HG03064 (cell line): Measurements from ENCODE around the gene EFHB.
"Not testable (repeated sequence)": the region's sequence is repeated elsewhere in the genome, so short reads cannot be mapped to it uniquely, and the experiment has no call there.

ENCODE experiments used
- ATAC-seq: cut with Tn5 transposase; IDR thresholded peaks from one replicate; pipeline ENCODE4 v1.9.1; 2021; ENCODE audit warnings: low read depth; ENCODE audit not compliant: unreplicated experiment

Gene EFHB

DNA sequence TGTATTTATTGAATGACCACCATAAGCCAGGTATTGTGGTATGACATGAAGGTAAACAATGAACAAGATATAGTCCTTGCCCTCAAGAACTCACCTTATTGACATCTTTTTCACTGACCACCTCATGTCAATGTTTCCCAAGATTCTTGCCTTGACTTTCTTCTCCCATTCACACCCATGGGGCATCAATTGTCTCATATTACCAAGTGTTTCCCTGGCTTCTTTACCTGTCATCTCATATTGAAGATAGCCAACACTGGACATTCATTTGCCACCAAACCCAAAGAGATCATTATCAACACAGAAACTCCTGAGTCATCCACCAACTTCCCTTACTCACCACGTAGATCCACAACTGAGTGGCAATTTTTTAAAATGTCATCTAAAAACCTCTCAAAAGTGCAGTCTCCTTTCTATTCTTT lies 2.2 kb downstream of the EFHB start:
- ATAC-seq, result peak; percentile 51

DNA sequence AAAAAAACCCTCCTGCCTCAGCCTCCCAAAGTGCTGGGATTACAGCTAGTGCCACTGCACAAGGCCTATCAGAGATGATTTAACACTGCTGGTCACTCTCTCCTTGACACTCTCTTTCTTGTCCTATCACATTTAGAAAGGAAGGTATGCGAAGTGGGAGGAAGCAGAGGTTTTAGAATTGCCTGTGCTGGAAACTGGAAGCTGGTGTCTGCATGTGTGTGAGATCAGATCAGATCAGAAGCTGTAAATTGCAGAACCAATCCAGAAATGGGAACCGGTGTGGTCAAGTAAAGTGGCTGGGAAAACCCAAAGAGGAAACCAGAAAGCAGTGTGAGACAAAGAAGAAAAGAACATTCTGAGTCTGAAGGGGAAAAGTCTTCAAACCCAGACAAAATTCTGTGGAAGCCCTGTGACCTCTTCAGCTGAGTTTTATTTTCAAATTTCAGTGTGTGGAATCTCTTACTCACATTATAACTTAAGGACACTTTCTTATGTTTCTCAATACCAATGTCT lies 2.8 kb downstream of the EFHB start:
- peak; percentile 74 for ATAC-seq

DNA sequence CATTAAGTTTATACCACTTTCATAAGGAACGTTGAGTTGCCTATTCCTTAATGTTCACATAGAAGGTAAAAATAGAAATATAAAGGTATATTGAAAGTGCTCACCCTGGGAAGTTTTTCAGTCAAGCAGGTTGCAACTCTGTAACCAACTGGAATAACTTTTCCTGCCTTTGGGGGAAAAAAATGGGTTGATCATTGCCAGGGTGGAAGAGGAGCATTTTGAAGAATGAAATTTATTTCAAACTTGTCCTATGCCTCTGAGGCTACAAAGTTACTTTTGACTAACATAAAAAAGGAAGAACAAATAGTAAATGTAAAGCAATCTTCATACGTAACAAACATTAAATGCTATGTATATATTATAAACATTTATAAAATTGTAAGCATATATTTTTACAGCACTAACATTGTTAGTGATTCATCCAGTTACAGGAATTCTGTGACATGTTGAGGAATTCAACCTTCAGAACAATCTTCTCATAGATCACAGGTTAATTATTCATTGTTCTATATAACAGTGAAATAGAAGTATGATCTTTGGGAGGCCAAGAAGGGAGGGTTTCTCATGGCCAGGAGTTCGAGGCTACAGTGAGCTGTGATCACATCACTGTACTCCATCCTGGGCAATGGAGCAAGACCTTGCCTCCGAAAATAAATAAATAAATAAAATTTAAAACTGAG lies 13.5 kb downstream of the EFHB start:
- ATAC-seq, result no peak

DNA sequence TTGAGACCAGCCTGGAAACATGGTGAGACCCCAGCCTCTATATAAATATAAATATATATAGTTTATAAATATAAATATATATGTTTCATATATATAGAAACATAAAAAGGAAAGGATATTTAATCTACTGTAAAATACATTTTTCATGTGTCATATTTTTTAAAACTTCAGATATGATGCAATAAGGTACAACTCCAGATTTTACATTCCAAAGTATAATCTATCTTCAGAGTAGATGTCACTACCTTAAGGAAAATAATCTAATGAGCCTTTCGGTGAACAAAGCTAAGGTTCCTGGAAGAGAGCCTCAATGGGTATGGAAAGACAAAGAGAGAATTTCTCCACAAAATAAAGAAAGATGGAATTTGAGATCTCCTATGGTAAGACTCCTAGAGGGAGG lies 16.9 kb downstream of the EFHB start:
- no peak for ATAC-seq

DNA sequence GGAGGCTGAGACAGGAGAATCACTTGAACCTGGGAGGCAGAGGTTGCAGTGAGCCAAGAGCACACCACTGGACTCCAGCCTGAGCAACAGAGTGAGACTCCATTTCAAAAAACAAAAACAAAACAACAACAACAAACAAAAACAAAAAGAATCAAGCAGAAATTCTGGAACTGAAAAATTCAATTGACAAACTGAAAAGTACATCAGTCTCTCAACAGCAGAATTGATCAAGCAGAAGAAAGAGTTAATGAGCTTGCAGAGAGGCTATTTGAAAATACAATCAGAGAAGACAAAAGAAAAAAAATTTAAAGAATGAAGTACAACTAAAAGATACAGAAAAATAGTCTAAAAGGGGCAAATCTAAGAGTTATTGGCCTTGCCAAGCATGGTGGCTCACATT lies 22.6 kb downstream of the EFHB start:
- ATAC-seq, result no peak

DNA sequence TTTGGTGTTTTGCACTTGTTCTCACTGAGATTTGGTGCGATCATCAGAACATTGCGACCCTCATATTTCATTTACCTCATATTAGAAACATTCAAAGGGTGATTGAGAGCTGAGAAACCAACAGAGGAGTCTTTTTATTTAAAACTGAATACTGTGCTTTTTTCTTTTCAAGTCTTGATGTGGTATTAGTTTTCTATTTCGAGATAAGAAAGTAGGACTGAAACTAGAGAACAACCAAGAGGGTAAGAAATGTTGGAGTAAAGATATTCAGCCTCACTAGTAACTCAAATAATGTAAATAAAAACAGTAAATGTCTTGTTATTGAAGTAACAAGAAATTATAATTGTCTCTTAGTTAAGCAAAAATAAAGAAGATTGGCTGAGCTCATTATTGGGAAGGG lies 26.5 kb downstream of the EFHB start:
- no peak for ATAC-seq

DNA sequence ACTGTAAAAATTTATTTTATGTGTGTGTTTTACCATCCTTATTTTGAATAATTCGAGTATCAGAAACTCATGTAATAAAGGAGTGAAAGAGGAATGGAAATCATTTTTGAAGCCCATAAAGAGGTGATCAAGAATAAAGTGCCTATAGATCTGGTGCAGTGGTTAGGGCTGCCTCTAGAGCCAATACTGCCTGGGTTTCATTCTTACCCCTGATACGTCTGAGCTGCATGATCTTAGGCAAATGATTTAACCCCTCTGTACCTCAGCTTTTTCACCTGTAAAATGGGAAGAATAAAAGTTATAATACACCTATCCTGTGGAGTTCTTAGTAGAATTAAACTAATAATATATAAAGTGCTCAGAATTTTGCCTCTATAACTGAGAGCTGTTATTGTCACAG lies 30.4 kb downstream of the EFHB start:
- ATAC-seq, result no peak

DNA sequence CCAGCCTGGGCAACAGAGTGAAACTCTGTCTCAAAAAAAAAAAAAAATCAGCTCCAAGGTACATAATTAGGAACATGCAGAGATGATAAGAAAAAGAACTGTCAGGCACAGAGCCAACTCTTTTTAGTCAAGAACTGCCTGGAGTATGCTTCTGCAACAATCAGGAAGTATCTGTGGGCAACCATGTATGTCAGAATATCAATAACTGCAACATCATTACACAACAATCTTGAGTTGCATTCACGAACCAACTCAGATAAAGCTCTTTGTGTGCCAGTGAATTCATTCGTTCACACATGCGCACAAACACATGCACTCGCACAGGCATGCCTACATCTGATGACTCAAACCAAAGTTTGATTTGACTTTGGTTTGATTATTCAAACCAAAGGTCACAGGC lies 32.1 kb downstream of the EFHB start:
- no peak for ATAC-seq

DNA sequence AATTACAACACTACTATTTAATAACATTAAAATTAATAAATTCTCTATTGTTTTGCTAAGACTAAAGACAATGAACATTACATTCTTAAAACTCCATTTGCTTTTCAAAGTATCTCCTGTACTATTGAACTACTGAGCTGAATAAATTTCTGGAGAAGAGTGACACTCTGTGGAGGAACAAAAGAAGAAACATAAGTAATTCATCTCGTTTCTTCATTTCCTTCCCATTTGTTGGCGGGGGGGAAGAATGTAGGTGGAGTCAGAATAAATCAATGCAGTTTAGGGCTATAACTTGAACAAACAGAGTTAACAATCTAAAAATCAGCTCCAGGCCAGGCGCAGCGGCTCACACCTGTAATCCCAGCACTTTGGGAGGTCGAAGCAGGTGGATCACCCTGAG lies 32.7 kb downstream of the EFHB start:
- ATAC-seq, result no peak

DNA sequence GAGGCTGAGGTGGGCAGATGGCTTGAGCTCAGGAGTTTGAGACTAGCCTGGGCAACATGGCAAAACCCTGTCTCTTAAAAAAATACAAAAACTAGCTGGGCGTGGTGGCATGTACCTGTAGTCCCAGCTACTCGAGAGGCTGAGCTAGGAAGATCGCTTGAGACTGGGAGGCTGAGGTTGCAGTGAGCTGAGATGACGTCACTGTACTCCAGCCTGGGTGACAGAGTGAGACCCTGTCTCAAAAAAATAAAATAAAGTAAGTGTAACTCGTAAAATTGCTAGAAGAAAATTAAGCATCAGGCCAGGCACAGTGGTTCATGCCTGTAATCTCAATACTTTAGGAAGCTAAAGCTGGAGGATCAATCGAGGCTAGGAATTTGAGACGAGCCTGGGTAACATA lies 34.2 kb downstream of the EFHB start:
- not testable (repeated sequence) for ATAC-seq

DNA sequence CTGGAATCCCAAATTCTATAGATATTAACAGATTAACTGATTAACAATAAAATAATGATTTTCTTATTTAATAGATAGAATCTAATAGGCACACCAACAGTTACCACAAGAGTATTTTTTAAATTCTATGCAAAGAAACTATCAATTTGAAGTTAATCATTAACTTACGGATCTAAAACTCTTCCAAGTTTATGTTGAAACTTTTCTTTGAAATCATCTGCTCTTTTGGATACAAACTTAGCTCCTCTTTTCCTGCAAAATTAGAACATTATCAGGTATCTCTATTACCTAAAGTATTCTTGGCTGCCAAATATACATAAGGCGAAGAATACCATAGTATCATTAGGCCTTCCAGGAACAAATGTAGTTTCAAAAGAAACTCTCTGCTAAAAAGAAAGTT lies 34.8 kb downstream of the EFHB start:
- no peak for ATAC-seq

DNA sequence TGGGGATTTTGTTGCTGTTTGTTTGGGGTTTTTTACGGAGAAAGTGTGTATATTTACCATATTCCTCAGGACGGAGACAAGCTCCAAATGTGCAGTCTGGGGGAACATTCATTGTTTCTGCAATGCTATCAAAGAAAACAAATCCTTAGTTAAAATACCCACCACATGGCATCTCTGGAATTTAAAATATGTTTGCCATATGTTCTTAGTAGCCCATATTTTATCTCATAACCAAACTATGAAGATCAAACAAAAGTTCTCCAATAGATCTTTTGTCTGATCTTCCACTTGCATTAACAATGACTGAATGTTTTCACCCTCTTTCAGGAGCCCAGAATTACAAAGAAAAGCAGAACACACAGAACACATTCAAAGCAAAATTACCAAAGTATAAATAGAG lies 35.3 kb downstream of the EFHB start:
- ATAC-seq, result no peak

DNA sequence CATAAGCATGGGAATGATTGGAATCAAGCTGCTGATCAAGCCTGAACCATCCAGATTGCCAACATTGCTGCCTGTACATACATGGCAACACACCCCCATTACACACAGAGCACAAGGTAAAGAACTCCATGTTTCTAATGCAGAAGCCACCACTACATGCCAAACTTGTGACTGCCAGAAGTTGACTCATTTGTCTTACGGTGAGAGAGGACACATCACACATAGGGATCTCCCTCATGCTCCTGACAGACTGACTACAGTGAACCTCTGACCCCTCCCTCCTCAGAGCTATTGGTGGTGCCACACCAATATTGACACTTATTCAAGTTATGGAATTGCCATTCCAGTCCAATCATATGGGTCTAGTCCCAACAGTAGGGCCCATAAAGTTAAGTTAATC lies 42.3 kb downstream of the EFHB start:
- no peak for ATAC-seq

DNA sequence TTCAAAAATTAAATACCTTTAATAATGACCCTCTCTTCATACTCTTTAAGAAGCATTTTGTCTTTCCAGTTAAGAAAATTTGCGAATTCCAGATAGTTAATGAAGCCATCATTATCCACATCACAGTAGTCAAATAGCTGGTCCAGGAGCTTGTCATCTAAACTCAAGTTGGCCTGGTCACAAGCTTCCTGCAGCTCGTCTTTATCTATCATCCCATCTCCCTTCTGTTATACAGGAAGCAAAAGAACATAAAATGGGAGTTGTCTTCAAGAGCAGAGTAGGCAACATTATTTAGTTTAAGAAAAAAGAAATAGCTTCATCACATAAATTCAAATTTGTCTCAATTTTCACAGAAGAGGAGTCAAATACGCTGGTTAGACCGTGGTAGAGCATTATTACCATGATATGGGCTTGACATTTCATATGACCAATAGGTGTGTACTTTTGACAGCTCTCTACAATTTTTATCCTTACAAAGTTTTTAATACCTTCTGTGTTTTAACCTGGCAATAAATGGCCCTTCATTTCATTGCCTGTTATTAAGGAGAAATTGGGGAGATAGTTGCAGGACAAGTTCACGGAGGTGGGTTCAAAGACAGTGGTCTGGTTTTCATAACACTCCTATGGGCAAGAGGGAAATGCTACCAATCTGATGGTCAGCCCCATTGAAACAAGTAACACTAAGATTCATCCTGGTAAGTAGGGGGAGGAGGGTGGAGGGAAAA lies 45.4 kb downstream of the EFHB start:
- ATAC-seq, result no peak

DNA sequence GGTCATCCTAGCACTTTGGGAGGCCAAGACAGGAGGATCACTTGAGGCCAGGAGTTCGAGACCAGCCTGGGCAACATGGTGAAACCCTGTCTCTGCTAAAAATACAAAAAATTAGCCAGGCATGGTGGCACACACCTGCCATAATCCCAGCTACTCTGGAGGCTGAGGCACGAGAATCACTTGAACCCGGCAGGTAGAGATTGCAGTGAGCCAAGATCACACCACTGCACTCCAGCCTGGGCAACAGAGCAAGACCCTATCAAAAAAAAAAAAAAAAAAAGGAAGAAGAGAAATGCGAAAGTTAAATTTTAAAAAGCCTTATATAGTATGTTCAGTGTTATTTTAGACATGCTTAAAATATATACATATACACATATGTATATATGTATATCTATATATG lies 46.9 kb downstream of the EFHB start:
- not testable (repeated sequence) for ATAC-seq

DNA sequence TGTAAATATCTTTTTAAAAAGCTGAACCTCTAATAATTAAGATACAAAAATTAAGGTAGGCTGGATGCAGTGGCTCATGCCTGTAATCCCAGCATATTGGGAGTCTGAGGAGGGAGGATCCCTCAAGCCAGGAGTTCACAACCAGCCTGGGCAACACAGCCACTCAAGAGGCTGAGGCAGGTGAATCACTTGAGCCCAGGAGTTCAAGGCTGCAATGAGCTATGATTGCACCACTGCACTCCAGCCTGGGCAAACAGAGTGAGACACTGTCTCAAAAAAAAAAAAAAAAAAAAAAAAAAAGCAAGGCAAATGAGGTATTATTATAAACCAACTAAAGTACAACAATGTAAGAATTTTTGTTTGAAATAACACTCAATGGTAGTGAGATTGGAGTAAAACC lies 47.6 kb downstream of the EFHB start:
- no peak for ATAC-seq

DNA sequence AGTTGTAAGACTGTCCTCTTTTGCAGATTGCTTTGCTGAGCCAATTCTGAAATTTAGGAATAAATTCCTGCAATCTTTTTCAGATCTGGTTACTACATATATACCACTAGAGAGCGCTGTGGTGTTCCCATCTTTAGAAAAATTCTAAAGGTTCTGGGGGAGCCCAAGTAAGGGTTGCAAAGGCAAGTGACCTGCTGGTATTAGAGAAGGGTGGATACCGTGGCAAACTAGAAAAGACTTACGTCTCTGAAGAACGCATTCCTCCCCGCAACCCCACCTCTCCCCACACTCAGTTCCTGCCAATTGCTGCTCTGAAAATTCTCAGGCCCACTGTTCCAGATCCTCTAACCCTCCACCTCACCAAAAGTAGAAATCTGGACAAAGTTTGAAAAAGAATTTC lies 48.5 kb downstream of the EFHB start:
- ATAC-seq, result peak; percentile 58

DNA sequence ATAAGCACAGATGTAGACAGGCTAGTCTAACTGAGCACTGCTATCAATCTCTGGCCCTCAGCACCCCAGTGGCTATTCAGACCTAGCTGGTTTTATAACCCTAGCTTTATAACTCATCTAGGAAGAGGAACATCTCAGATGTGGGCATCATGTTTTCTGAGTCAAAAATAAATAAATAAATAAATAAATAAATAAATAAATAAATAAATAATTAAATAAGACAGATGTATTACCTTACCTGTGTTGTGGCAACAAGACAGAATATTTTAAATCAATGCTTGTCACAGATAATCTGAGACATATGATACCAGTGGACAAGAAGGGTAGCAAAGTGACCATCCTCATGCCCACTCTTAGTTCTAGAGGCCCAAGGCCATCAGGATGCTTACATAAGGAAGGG lies 52.2 kb downstream of the EFHB start:
- ATAC-seq, result no peak

DNA sequence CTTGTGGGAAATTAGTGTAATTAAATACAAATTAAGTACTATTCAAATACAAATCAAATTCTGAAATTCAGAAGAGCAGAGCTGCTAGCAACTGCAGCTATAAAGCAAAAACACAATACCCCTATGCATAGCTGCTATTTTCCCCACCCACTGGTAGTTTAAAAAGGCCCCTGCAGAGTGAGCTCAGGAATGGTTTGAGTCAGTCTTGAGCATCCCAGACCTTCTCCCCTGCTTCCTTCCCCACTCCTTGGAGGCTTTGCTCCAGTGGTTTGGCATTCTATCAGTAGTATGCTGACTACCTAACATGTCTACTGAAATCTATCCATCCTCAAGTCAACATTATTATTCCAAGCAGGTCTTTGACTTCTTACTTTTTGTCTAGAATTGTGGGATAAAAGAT lies 53.0 kb downstream of the EFHB start:
- ATAC-seq, result no peak

DNA sequence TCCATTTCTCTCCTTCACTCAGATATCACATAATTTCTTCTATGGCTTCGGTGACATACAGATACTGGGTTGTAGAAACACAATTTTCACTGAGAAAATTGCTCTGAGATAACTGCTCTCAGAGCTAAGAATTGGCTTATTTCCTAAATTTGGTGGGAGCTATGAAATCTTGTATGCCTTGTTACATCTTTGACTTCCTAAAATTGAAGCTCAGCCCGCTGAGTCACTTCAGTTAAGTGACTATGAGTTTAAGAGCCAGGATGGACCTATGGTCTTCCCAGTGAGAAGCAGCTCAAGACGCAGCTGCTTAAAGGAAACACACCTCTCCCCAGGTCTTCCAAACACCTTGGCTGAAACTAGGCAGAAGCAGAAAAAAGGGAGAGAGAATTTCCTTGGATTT lies 56.4 kb downstream of the EFHB start:
- ATAC-seq, result no peak

DNA sequence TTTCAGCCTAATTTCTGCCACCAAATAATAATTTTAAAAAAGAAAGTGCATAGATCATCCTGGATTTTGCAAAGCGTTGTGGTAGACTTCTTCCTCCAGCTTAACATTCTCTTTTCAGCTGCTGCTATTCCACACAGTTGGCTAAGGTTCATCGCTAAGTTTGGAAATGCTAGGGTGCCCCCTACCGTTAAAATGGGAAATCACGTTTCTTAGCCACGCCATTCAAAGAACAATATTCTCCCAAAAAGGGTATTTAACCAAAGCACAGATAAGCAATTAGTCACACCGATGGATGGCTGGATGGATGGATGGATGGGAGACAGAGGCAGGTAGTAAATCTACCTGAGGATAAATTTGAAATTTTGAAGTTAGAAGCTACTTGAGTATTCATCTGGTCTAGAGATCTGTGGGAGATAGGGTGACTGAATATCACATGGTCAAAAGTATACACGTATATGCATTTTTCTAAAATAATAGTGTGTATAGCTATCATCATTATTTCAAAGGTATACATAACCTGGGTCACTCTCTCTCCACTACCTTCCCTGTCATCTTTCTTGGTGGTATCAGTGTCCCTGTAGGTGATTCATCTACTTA lies 67.2 kb downstream of the EFHB start:
- peak; percentile 97 for ATAC-seq

DNA sequence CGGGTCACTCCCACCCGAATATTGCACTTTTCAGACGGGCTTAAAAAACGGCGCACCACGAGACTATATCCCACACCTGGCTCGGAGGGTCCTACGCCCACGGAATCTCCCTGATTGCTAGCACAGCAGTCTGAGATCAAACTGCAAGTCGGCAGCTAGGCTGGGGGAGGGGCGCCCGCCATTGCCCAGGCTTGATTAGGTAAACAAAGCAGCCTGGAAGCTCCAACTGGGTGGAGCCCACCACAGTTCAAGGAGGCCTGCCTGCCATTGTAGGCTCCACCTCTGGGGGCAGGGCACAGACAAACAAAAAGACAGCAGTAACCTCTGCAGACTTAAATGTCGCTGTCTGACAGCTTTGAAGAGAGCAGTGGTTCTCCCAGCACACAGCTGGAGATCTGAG lies 78.7 kb downstream of the EFHB start:
- ATAC-seq, result not testable (repeated sequence)
